Type B pancreatic cell (in vitro differentiated cells): Measurements from ENCODE around the gene PDE12. TPM values are rescaled to one million over a fixed set of nuclear protein-coding genes. Genes with fewer than 3 reads are reported as not detected.
A peak's percentile ranks its signal among the peaks of the same experiment; 100 is the strongest.

ENCODE experiments used
- DNase-seq: peaks from one replicate; pipeline ENCODE4 v3.0.0; 2021; ENCODE audit warnings: mixed read lengths; ENCODE audit not compliant: unreplicated experiment; ENCODE audit errors: extremely low spot score
- H3K27ac Mint-ChIP-seq: 2 replicates; pipeline ENCODE4 v1.8.0; 2021; ENCODE audit warnings: mild to moderate bottlenecking, mixed read lengths
- H3K27me3 Mint-ChIP-seq: 2 replicates; pipeline ENCODE4 v1.8.0; 2021; ENCODE audit warnings: mixed read lengths
- H3K36me3 Mint-ChIP-seq: 2 replicates; pipeline ENCODE4 v1.8.0; 2021; ENCODE audit warnings: mixed read lengths
- H3K4me1 Mint-ChIP-seq: one replicate; pipeline ENCODE4 v1.8.0; 2021; ENCODE audit warnings: mixed read lengths; ENCODE audit not compliant: unreplicated experiment
- H3K4me3 Mint-ChIP-seq: 2 replicates; pipeline ENCODE4 v1.8.0; 2021; ENCODE audit warnings: mild to moderate bottlenecking, mixed read lengths
- H3K9me3 Mint-ChIP-seq: 2 replicates; pipeline ENCODE4 v1.8.0; 2021; ENCODE audit warnings: mixed read lengths
- CTCF ChIP-seq: fragments of 200-600 bp; sonication (generic); conservative IDR thresholded peaks from 2 replicates; pipeline ENCODE4 v1.5.0; 2021; ENCODE audit warnings: antibody characterized with exemption, mild to moderate bottlenecking
- total RNA-seq: library from RNA; stranded (reverse); gene quantifications from 2 replicates; pipeline ENCODE4 v1.2.1, GENCODE V29; 2021; ENCODE audit warnings: low replicate concordance

The PDE12 gene
- total RNA-seq, 1 donor from 2014 or later: 20.4 TPM

GRCh38 chr3:57587905-57588304 lies 31.8 kb downstream of the PDE12 start:
- no peak for DNase-seq
- Mint-ChIP-seq H3K27ac (peak overlapping the region; percentile 65), H3K4me3 (no peak overlapping the region), H3K9me3 (no peaks in the 10 kb centered on the region), H3K27me3 (no peaks in the 10 kb centered on the region), H3K36me3 (peaks cover 17% of the 10 kb centered on the region), H3K4me1 (peaks cover 23% of the 10 kb centered on the region)
- no peak for TF ChIP-seq CTCF

- Mint-ChIP-seq H3K36me3 (peaks cover 20% of the 10 kb centered on the region), H3K4me1 (peaks cover 25% of the 10 kb centered on the region), H3K27me3 (no peaks in the 10 kb centered on the region), H3K27ac (peak overlapping the region; percentile 38), H3K9me3 (no peaks in the 10 kb centered on the region), H3K4me3 (peak overlapping the region; percentile 59)
- DNase-seq: no peak
- no peak for TF ChIP-seq CTCF
Measured at GRCh38 chr3:57592306-57592705, 36.2 kb downstream of the PDE12 start.

- TF ChIP-seq CTCF: no peak
- Mint-ChIP-seq H3K36me3 (peaks cover 28% of the 10 kb centered on the region), H3K4me3 (peak overlapping the region; percentile 98), H3K9me3 (no peaks in the 10 kb centered on the region), H3K27ac (peak overlapping the region; percentile 99), H3K4me1 (peaks cover 30% of the 10 kb centered on the region), H3K27me3 (no peaks in the 10 kb centered on the region)
- DNase-seq: no peak
Measured at GRCh38 chr3:57594144-57594543, 38.1 kb downstream of the PDE12 start.

- DNase-seq: no peak
- Mint-ChIP-seq H3K36me3 (peaks cover 28% of the 10 kb centered on the region), H3K27me3 (no peaks in the 10 kb centered on the region), H3K4me3 (peak overlapping the region; percentile 98), H3K27ac (peak overlapping the region; percentile 99), H3K4me1 (peaks cover 34% of the 10 kb centered on the region), H3K9me3 (no peaks in the 10 kb centered on the region)
- no peak for TF ChIP-seq CTCF
Measured at GRCh38 chr3:57594576-57594975, 38.5 kb downstream of the PDE12 start.

GRCh38 chr3:57596495-57597126 lies 40.5 kb downstream of the PDE12 start:
- peaks cover 33% of the 10 kb centered on the region for H3K4me1 Mint-ChIP-seq
- TF ChIP-seq CTCF: no peak
- peak overlapping the region; percentile 99 for H3K27ac Mint-ChIP-seq
- no peaks in the 10 kb centered on the region for H3K27me3 Mint-ChIP-seq
- peak overlapping the region; percentile 98 for H3K4me3 Mint-ChIP-seq
- H3K36me3 Mint-ChIP-seq: peaks cover 27% of the 10 kb centered on the region
- DNase-seq: peak; percentile 76
- no peaks in the 10 kb centered on the region for H3K9me3 Mint-ChIP-seq
